Measurements from ENCODE around the gene SPACA6. TPM values are rescaled to one million over a fixed set of nuclear protein-coding genes. Genes with fewer than 3 reads are reported as not detected.
"Not testable (repeated sequence)": the region's sequence is repeated elsewhere in the genome, so short reads cannot be mapped to it uniquely, and the experiment has no call there.

The SPACA6 gene
- total and polyA plus RNA-seq, 9 donors = 6.4 to 93.2 (median 45.2) TPM

DNA sequence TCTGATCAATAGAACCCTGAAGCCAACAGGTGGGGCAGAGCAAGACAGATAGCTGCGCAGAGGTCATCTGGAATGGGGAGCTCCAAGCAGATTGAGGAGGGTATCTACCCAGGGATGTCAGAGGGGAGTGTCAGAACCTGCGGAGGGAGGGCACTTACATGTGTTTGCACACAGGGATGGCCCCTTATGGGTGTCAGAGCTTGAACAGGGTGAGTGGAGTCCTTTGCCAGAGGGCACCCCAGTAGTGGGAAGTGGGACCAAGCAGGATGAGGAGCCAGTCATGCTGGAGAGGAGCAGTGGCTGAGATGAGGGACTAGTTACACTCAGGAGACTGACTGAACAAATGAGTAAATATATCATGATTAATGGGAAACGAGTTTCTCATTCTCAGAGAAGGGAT lies 29.5 kb upstream of the SPACA6 start:
- no peaks in the 10 kb centered on the region for H3K36me3 ChIP-seq
- TF ChIP-seq POLR2A (IDR thresholded peaks at IDR 0.05) (no peak), EP300 (IDR thresholded peaks at IDR 0.05) (no peak)
- TF ChIP-seq, protein P1, sequence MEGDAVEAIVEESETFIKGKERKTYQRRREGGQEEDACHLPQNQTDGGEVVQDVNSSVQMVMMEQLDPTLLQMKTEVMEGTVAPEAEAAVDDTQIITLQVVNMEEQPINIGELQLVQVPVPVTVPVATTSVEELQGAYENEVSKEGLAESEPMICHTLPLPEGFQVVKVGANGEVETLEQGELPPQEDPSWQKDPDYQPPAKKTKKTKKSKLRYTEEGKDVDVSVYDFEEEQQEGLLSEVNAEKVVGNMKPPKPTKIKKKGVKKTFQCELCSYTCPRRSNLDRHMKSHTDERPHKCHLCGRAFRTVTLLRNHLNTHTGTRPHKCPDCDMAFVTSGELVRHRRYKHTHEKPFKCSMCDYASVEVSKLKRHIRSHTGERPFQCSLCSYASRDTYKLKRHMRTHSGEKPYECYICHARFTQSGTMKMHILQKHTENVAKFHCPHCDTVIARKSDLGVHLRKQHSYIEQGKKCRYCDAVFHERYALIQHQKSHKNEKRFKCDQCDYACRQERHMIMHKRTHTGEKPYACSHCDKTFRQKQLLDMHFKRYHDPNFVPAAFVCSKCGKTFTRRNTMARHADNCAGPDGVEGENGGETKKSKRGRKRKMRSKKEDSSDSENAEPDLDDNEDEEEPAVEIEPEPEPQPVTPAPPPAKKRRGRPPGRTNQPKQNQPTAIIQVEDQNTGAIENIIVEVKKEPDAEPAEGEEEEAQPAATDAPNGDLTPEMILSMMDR (IDR thresholded peaks at IDR 0.05) = no peak
- DNase-seq = no peak
- no peak overlapping the region for H3K4me3 ChIP-seq
- WGBS, 3 donors = 43 to 61% (median 45%) methylated on average over 3 of the region's 3 CpGs
- H3K27me3 ChIP-seq = no peaks in the 10 kb centered on the region
- no peaks in the 10 kb centered on the region for H3K9me3 ChIP-seq
- intact Hi-C loops (cut with DNase I) = no loop called here
- no peaks in the 10 kb centered on the region for H3K4me1 ChIP-seq (ENCODE audit: insufficient read depth)
- H3K27ac ChIP-seq = no peak overlapping the region

DNA sequence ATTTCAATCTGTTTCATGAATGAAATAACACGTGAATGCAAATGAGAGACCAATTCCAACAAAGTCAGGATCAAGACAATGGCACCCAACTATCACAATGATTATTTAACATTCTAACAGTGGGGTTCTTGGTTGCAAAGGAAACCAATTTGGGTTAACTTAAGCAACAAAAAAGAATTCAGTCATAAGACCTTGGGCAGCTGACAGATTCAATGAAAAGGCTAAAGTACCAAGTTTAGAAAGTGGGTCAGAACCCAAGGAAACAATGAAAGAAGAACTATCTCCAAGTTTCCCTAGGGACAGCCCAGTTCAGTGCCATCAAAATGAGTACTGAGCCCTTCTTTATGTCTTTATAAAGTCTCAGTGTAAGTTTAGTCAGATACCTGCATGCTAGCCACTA lies 29.0 kb upstream of the SPACA6 start:
- Histone ChIP-seq H3K9me3 (no peaks in the 10 kb centered on the region), H3K36me3 (no peaks in the 10 kb centered on the region), H3K4me3 (no peak overlapping the region), H3K27ac (no peak overlapping the region), H3K27me3 (no peaks in the 10 kb centered on the region), H3K4me1 (ENCODE audit: insufficient read depth) (no peaks in the 10 kb centered on the region)
- 11 to 21% (median 13%) methylated on average over 1 of the region's 1 CpG for WGBS, 3 donors
- intact Hi-C loops (cut with DNase I) = no loop called here
- TF ChIP-seq POLR2A (IDR thresholded peaks at IDR 0.05) = no peak
- no peak for TF ChIP-seq EP300 (IDR thresholded peaks at IDR 0.05)
- TF ChIP-seq, protein P1 (IDR thresholded peaks at IDR 0.05) = no peak
- no peak for DNase-seq

DNA sequence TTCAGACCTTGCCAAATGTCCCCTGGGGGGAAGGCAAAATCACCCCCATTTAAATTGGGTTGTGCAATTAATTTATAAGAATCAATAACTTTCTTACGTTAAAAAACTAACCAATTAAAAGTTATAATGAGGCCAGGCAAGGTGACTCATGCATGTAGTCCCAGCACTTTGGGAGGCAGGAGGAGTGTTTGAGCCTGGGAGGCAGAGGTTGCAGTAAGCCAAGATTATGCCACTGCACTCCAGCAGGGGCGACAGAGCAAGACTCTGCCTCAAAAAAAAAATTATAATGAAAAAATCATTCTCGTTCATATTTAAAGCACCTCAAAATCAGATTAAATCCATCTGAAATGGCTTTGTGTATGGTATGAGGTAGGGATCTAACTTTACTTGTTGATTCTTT lies 28.1 kb upstream of the SPACA6 start:
- Histone ChIP-seq H3K27me3 (no peaks in the 10 kb centered on the region), H3K27ac (no peak overlapping the region), H3K9me3 (no peaks in the 10 kb centered on the region), H3K36me3 (no peaks in the 10 kb centered on the region), H3K4me3 (no peak overlapping the region), H3K4me1 (ENCODE audit: insufficient read depth) (no peaks in the 10 kb centered on the region)
- intact Hi-C loops (cut with DNase I) = no loop called here
- 49 to 55% (median 54%) methylated on average over 3 of the region's 3 CpGs for WGBS, 3 donors
- TF ChIP-seq EP300 (IDR thresholded peaks at IDR 0.05) (no peak), POLR2A (IDR thresholded peaks at IDR 0.05) (no peak)
- TF ChIP-seq, protein P1 (IDR thresholded peaks at IDR 0.05) = no peak
- DNase-seq = no peak

DNA sequence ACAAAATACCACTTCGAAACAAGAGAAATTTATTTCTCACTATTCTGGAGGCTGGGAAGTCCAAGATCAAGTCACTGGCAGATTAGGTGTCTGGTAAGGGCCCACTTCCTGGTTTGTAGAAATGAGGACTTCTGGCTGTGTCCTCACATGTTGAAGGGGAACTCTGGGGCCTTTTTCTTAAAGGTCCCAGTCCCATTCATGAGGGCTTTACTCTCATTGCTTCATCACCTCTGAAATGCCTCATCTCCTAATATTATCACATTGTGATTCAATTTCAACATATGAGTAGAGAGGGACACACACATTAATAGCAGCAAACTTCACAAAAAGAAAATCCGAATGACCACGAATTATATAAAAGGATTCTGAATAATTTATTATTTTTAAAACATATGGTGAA lies 24.9 kb upstream of the SPACA6 start:
- Histone ChIP-seq H3K36me3 (no peaks in the 10 kb centered on the region), H3K4me1 (ENCODE audit: insufficient read depth) (no peaks in the 10 kb centered on the region), H3K4me3 (no peak overlapping the region), H3K27ac (no peak overlapping the region), H3K9me3 (no peaks in the 10 kb centered on the region), H3K27me3 (no peaks in the 10 kb centered on the region)
- no peak for DNase-seq
- intact Hi-C loops (cut with DNase I) = no loop called here
- TF ChIP-seq POLR2A (IDR thresholded peaks at IDR 0.05) (no peak), EP300 (IDR thresholded peaks at IDR 0.05) (no peak)
- TF ChIP-seq, protein P1 (IDR thresholded peaks at IDR 0.05) = no peak
- WGBS, 3 donors = 56 to 82% (median 68%) methylated on average over 3 of the region's 3 CpGs

DNA sequence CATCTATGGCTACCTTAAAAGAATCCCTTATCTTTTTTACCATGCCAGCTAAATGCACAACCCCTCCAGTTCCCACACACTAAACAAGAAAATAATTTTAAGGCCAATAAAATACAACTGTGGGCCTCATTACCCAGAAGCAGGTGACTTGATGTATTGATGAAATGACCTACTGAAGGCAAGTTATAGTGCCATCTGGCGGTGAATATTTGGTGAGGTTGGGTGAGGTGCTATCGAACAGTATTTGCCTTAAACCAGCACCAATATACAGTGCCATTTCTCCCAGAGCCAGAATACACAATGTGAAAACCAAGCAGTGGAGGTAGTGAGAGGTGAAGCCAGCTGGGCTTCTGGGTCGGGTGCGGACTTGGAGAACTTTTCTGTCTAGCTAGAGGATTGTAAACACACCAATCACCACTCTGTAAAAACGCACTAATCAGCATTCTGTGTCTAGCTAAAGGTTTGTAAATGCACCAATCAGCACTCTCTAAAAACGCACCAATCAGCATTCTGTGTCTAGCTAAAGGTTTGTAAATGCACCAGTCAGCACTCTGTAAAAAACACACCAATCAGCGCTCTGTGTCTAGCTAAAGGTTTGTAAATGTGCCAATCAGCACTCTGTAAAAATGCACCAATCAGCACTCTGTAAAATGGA lies 17.1 kb upstream of the SPACA6 start:
- H3K9me3 ChIP-seq; DNase-seq; H3K27ac ChIP-seq; H3K27me3 ChIP-seq; H3K36me3 ChIP-seq; intact Hi-C loops (cut with DNase I); H3K4me3 ChIP-seq; H3K4me1 ChIP-seq (ENCODE audit: insufficient read depth): not testable (repeated sequence)
- 50 to 63% (median 61%) methylated on average over 7 of the region's 7 CpGs for WGBS, 3 donors

All from ovary (tissue), 9 donors.